C4-2B (cell line): ENCODE results near the gene RBFA.

Source experiments
- H3K27ac ChIP-seq: fragments of 450-650 bp; 2 replicates; pipeline ENCODE4 v1.5.1; 2017
- ZFX ChIP-seq: fragments of 450-650 bp; IDR thresholded peaks from 2 replicates; pipeline ENCODE4 v1.6.1; 2017
- TF ChIP-seq, protein P1 (sequence below): fragments of 450-650 bp; conservative IDR thresholded peaks from 2 replicates; pipeline ENCODE4 v1.5.1; 2017; ENCODE audit warnings: mild to moderate bottlenecking

Gene RBFA

DNA sequence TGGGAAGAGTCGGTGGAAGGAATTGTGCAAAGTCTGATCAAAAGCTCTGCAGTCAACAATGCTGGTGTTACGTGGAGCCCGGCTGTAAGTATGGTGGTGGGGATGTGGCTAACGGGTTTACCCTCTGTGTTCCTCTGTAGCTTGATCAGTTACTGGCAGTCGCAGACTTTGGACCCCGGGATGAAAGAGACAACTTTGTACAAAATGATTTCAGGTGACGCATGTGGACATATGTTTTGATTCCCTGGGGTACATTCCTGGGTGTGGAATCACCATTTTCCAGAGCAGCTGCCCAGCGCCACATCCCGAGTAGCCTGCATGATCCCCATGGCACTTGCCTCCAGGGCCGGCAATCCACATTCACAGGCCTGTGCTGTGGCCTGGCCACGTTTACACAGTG is 9.8 kb downstream of the RBFA start:
- no peak overlapping the region for H3K27ac ChIP-seq
- TF ChIP-seq, protein P1, sequence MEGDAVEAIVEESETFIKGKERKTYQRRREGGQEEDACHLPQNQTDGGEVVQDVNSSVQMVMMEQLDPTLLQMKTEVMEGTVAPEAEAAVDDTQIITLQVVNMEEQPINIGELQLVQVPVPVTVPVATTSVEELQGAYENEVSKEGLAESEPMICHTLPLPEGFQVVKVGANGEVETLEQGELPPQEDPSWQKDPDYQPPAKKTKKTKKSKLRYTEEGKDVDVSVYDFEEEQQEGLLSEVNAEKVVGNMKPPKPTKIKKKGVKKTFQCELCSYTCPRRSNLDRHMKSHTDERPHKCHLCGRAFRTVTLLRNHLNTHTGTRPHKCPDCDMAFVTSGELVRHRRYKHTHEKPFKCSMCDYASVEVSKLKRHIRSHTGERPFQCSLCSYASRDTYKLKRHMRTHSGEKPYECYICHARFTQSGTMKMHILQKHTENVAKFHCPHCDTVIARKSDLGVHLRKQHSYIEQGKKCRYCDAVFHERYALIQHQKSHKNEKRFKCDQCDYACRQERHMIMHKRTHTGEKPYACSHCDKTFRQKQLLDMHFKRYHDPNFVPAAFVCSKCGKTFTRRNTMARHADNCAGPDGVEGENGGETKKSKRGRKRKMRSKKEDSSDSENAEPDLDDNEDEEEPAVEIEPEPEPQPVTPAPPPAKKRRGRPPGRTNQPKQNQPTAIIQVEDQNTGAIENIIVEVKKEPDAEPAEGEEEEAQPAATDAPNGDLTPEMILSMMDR: no peak
- TF ChIP-seq ZFX: no peak

DNA sequence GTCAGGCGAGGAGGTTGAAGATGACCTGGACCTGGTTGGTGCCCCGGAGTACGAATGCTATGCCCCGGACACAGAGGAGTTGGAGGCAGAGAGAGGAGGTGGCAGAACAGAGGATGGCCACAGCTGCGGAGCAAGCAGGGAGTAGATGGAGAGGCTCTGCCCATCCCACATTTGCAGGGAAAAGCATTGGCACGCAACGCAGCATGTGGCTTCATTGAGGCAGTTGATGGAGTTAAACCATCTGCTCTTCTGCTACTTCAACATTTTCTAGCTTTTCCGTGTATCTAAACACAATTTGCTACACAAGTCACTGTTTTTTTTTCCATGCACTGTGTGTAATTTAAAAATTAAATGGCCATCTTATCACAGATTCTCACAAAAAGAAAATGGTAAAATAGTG is 11.8 kb downstream of the RBFA start:
- TF ChIP-seq, protein P1: no peak
- TF ChIP-seq ZFX: no peak
- no peak overlapping the region for H3K27ac ChIP-seq

DNA sequence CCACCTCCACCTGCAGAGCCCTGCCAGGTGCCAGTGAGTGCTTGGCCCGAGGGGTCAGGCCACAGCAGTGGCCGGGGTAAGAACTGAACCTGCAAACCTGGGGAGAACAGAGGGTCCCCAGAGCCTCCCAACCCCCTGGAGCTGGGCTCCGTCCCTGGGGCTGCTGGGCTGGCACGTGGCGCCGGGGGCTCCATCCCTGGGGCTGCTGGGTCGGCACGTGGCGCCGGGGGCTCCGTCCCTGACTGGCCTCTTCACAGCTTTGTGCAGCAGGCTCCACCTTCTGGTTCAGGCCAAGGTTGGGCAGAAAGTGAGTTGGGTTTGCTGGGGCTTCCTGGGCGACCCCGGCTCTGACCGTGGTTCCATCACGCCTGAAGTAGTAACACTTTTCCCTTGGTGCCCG is 12.2 kb downstream of the RBFA start:
- H3K27ac ChIP-seq: no peak overlapping the region
- TF ChIP-seq ZFX: no peak

DNA sequence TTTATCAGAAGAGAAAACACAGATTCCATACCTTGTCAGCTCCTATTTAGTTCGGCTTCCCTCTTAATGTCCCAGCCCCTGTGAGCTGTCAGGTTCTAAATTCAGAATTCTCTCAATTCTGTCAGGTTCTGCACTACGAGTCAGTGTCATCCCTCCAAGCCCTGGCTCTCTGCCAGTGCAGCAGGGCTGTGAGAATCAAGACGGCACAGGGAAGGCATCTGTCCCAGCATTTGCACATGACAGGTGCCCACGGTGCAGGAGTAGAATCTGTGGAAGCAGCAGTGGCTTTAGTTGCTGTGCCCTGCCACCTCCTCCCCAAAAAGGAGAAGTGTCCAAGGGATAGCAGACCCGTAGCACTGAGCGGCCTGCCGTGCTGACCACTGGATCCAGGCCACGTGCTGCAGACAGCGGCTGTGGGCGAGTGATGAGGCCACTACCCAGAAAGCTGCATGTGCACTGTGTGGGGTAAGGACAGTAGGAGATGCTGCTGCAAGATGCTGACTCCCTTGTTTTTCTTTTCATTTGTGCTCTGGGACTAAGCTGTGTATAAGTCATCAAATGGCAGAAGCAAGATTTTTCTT is 12.8 kb downstream of the RBFA start:
- H3K27ac ChIP-seq: no peak overlapping the region
- TF ChIP-seq, protein P1: no peak
- no peak for TF ChIP-seq ZFX

DNA sequence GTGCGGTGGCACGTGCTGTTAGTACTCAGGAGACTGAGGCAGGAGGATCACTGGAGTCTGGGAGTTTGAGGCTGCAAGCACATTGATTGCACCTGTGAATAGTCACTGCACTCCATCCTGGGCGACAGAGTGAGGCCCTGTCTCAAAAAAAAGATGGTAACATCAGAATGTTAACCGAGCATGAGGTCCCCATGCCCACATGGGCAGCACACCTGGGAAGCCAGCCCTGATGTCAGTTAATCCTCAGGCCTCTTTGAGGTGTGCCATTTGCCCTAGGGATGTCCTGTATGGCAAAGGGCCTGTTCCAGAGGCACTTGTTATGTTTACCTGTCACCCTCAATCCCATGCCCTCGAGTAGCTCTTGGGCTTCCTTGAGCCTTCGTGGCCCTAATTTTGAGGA is 16.6 kb downstream of the RBFA start:
- TF ChIP-seq, protein P1: no peak
- no peak for TF ChIP-seq ZFX
- H3K27ac ChIP-seq: no peak overlapping the region

DNA sequence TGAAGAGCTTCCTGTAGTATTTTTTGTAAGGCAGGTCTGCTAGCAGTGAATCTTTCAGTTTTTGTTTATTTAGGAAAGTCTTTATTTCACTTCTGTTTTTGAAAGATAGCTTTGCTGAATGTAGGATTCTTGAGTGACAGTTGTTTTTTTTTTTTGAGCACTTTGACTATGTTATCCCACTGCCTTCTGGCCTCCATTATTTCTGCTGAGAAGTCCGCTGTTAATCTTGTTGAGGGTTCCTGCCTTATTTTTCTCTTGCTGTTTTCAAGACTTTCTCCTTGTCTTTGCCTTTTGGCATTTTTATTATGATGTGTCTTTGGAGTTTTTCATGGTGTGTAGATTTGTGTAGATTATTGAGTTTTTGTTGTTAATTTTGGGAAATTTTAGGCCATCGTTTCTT is 21.9 kb downstream of the RBFA start:
- no peak for TF ChIP-seq ZFX
- TF ChIP-seq, protein P1: no peak
- H3K27ac ChIP-seq: no peak overlapping the region

DNA sequence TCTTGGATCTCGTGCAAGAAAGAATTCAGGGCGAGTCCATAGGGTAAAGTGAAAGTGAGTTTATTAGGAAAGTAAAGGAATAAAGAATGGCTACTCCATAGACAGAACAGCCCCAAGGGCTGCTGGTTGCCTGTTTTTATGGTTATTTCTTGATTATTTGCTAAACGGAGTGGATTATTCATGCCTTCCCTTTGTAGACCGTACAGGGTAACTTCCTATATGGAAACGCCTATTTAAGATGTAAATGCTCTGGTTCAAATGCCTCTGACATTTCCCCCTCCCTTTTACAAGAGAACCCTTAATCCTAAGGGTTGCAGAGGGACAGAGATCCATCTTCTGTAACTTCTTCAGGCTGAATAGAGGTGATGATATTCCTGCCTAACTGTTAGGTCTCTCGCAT is 25.7 kb downstream of the RBFA start:
- H3K27ac ChIP-seq: no peak overlapping the region
- TF ChIP-seq, protein P1: no peak
- no peak for TF ChIP-seq ZFX

DNA sequence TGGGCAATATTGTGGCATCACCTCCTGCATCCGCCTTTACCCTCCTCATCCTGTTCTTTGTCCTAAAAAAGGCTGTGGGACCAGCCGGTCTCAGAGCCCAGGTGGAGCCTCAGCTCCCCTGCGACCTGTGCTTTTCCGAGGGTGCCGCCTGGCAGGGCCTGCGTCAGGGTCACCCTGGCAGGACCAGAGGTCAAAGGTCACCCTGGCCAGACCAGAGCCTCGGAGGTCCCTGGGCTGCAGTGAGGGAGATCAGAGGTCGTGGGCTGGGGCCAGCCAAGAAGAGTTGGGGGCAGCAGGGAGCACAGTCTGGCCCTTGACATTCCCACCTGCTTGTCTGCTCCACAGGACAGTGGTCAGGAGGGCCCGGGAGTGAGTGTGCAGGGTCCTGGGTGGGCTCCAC is 31.5 kb downstream of the RBFA start:
- TF ChIP-seq ZFX: no peak
- TF ChIP-seq, protein P1: no peak
- no peak overlapping the region for H3K27ac ChIP-seq
